SK-N-MC (cell line): Measurements from ENCODE around the gene NEK3.

Experiments
- EZH2 ChIP-seq: fragments of 200-600 bp; sonication (generic); IDR thresholded peaks from one replicate; pipeline ENCODE4 v1.6.1; 2017; ENCODE audit warnings: antibody characterized with exemption
- FOXP2 ChIP-seq: optimal IDR thresholded peaks from 2 replicates; pipeline ENCODE3; 2011; ENCODE audit warnings: mild to moderate bottlenecking, moderate library complexity; ENCODE audit not compliant: insufficient read depth; ENCODE audit errors: extremely low read length, control extremely low read depth
- POLR2AphosphoS5 ChIP-seq: IDR thresholded peaks from 2 replicates; pipeline ENCODE4 v1.6.1; 2012; ENCODE audit warnings: mild to moderate bottlenecking, low read depth, low read length, borderline replicate concordance

- TF ChIP-seq EZH2 = no peak
- no peak for TF ChIP-seq POLR2AphosphoS5
- TF ChIP-seq FOXP2 = no peak
Measured at GRCh38 chr13:52127783-52128702, 31.4 kb downstream of the NEK3 start.
